Caco-2 (cell line): ENCODE measurements around the gene WNT5A. TPM values are rescaled to one million over a fixed set of nuclear protein-coding genes. Genes with fewer than 3 reads are reported as not detected.

Source experiments
- BruUV-seq: library from RNA; stranded (reverse); fragments of 400-500 nt; replicated peaks from 2 replicates; lab custom pipeline; 2021; lab: Mats Ljungman, UMichigan
- CTCF ChIA-PET: fragments of 300-600 bp; sonication (Branson Sonifier 250); formaldehyde crosslinking; loops from one replicate; lab custom pipeline; 2022; ENCODE audit warnings: antibody characterized with exemption; lab: Charles Lee
- POLR2A ChIA-PET: fragments of 300-600 bp; sonication (Branson Sonifier 250); formaldehyde crosslinking; loops from one replicate; lab custom pipeline; 2022; ENCODE audit warnings: antibody characterized with exemption; lab: Charles Lee
- DNase-seq, 2 experiments: peaks; one replicate each; pipeline versions ENCODE4 v3.0.0 to v3.0.0-alpha.2; 2020 to 2022
- H3K27me3 ChIP-seq: replicated peaks from 2 replicates; pipeline ENCODE4 v1.6.0; 2011; ENCODE audit warnings: low read length; ENCODE audit not compliant: control insufficient read depth, insufficient read depth
- H3K36me3 ChIP-seq: 2 replicates; pipeline ENCODE4 v1.5.1; 2011; ENCODE audit warnings: low read length; ENCODE audit not compliant: control insufficient read depth, insufficient read depth
- H3K4me1 ChIP-seq: fragments of 250-450 bp; sonication (Bioruptor Pico); 2 replicates; pipeline ENCODE4 v1.5.1; 2020; ENCODE audit warnings: mild to moderate bottlenecking
- H3K4me3 ChIP-seq: 2 replicates; pipeline ENCODE4 v1.5.1; 2011; ENCODE audit warnings: low read depth, mild to moderate bottlenecking, control low read depth, low read length
- H3K9me3 ChIP-seq: fragments of 250-450 bp; sonication (Bioruptor Pico); 2 replicates; pipeline ENCODE4 v1.5.1; 2020; ENCODE audit warnings: mild to moderate bottlenecking, moderate library complexity
- H3K27ac Mint-ChIP-seq: one replicate; pipeline ENCODE4 v1.8.0; 2022; ENCODE audit warnings: mixed read lengths; ENCODE audit not compliant: unreplicated experiment
- H3K27me3 Mint-ChIP-seq: one replicate; pipeline ENCODE4 v1.8.0; 2022; ENCODE audit warnings: mixed read lengths; ENCODE audit not compliant: insufficient read depth, unreplicated experiment
- H3K36me3 Mint-ChIP-seq: one replicate; pipeline ENCODE4 v1.8.0; 2022; ENCODE audit warnings: mild to moderate bottlenecking, mixed read lengths; ENCODE audit not compliant: insufficient read depth, unreplicated experiment
- H3K4me1 Mint-ChIP-seq: one replicate; pipeline ENCODE4 v1.8.0; 2022; ENCODE audit warnings: low read depth, mixed read lengths; ENCODE audit not compliant: unreplicated experiment
- H3K4me3 Mint-ChIP-seq: one replicate; pipeline ENCODE4 v1.8.0; 2022; ENCODE audit warnings: mild to moderate bottlenecking, moderate library complexity, mixed read lengths; ENCODE audit not compliant: unreplicated experiment
- H3K9me3 Mint-ChIP-seq: one replicate; pipeline ENCODE4 v1.8.0; 2022; ENCODE audit warnings: mixed read lengths; ENCODE audit not compliant: unreplicated experiment
- CTCF ChIP-seq, 2 experiments: fragments of 200-600 bp in 1 of 2; IDR thresholded peaks; 1 replicate in 1 of 2; 2 replicates in 1 of 2; pipeline versions ENCODE4 v1.5.1 to v1.8.0; 2011 to 2022; ENCODE audit warnings: antibody characterized with exemption in 1 of 2, control low read depth in 1 of 2, inconsistent platforms in 1 of 2, low read depth in 1 of 2, low read length in 1 of 2, mild to moderate bottlenecking in 1 of 2, moderate library complexity in 1 of 2; ENCODE audit not compliant: insufficient read depth in 1 of 2, severe bottlenecking in 1 of 2, unreplicated experiment in 1 of 2
- intact Hi-C: fragments of 100-400 bp; cut with micrococcal nuclease; formaldehyde crosslinking; loops from one replicate; pipeline ENCODE4 v1.10.0; 2022; ENCODE audit not compliant: unreplicated experiment
- total RNA-seq: library from RNA; stranded (reverse); gene quantifications from 2 replicates; pipeline ENCODE4 v1.2.3, GENCODE V29; 2022

Gene WNT5A
- total RNA-seq, 1 experiment from 2014 or later = 8.8 TPM

GRCh38 chr3:55489798-55490132, 2.7 kb upstream of the WNT5A start:
- ChIA-PET POLR2A (no interaction called here), CTCF (no interaction called here)
- H3K4me3 ChIP-seq = no peak overlapping the region
- no peaks in the 10 kb centered on the region for H3K9me3 Mint-ChIP-seq
- no peaks in the 10 kb centered on the region for H3K9me3 ChIP-seq
- intact Hi-C loops = loop anchor here (5.0 kb wide), 3 partner anchors 78 to 763 kb away; no protein-coding TSS in a partner anchor
- peaks cover 13% of the 10 kb centered on the region for H3K36me3 Mint-ChIP-seq
- no TSS peak for BruUV-seq
- no peak for DNase-seq
- H3K27me3 Mint-ChIP-seq = peaks cover 7% of the 10 kb centered on the region
- no peak for TF ChIP-seq CTCF (IDR thresholded peaks at IDR 0.05; ENCODE audit: insufficient read depth in 1 of 2, low read depth in 1 of 2, low read length in 1 of 2, severe bottlenecking in 1 of 2, unreplicated experiment in 1 of 2)
- no peaks in the 10 kb centered on the region for H3K27me3 ChIP-seq
- peak overlapping the region; percentile 90 for H3K4me3 Mint-ChIP-seq
- H3K4me1 Mint-ChIP-seq = peaks cover 15% of the 10 kb centered on the region
- H3K4me1 ChIP-seq = peaks cover 7% of the 10 kb centered on the region; the same call in 1 of the 2 replicates
- H3K27ac Mint-ChIP-seq = no peak overlapping the region
- H3K36me3 ChIP-seq = no peaks in the 10 kb centered on the region

GRCh38 chr3:55488398-55489055, 1.4 kb upstream of the WNT5A start:
- POLR2A ChIA-PET = no interaction called here
- Histone ChIP-seq H3K27me3 (no peaks in the 10 kb centered on the region), H3K9me3 (no peaks in the 10 kb centered on the region), H3K4me3 (peak overlapping the region; percentile 43), H3K4me1 (peaks cover 7% of the 10 kb centered on the region; the same call in 1 of the 2 replicates), H3K36me3 (no peaks in the 10 kb centered on the region)
- peak in 1 of 2 experiments; percentile 40 for DNase-seq
- BruUV-seq = no TSS peak
- no peak for TF ChIP-seq CTCF (IDR thresholded peaks at IDR 0.05; ENCODE audit: insufficient read depth in 1 of 2, low read depth in 1 of 2, low read length in 1 of 2, severe bottlenecking in 1 of 2, unreplicated experiment in 1 of 2)
- CTCF ChIA-PET = interaction anchor here (0.7 kb wide), 1 partner anchor 289 kb away, joined by 3 read pairs; no protein-coding TSS in a partner anchor
- Mint-ChIP-seq H3K9me3 (no peaks in the 10 kb centered on the region), H3K4me3 (peak overlapping the region; percentile 90), H3K27ac (no peak overlapping the region), H3K36me3 (peaks cover 13% of the 10 kb centered on the region), H3K4me1 (peaks cover 15% of the 10 kb centered on the region), H3K27me3 (peaks cover 7% of the 10 kb centered on the region)
- intact Hi-C loops = loop anchor here (5.0 kb wide), 3 partner anchors 79 to 764 kb away; no protein-coding TSS in a partner anchor

GRCh38 chr3:55487381-55488241, 505 bp upstream of the WNT5A start:
- no peaks in the 10 kb centered on the region for H3K36me3 ChIP-seq
- no peaks in the 10 kb centered on the region for H3K27me3 ChIP-seq
- ChIA-PET POLR2A (no interaction called here), CTCF (interaction anchor here (0.7 to 1.5 kb wide), 2 partner anchors 235 to 290 kb away, joined by 3 to 5 read pairs; no protein-coding TSS in a partner anchor)
- Mint-ChIP-seq H3K27ac (no peak overlapping the region), H3K27me3 (peaks cover 7% of the 10 kb centered on the region), H3K4me3 (peak overlapping the region; percentile 90), H3K9me3 (no peaks in the 10 kb centered on the region), H3K4me1 (peaks cover 6% of the 10 kb centered on the region), H3K36me3 (peaks cover 13% of the 10 kb centered on the region)
- DNase-seq = peak in 1 of 2 experiments; percentile 32
- H3K4me1 ChIP-seq = peaks cover 7% of the 10 kb centered on the region; the same call in 1 of the 2 replicates
- H3K4me3 ChIP-seq = peak overlapping the region; percentile 43
- intact Hi-C loops = loop anchor here (2.0 to 5.0 kb wide), 6 partner anchors 39 to 765 kb away; no protein-coding TSS in a partner anchor
- no peaks in the 10 kb centered on the region for H3K9me3 ChIP-seq
- BruUV-seq = no TSS peak
- TF ChIP-seq CTCF (IDR thresholded peaks at IDR 0.05; ENCODE audit: insufficient read depth in 1 of 2, low read depth in 1 of 2, low read length in 1 of 2, severe bottlenecking in 1 of 2, unreplicated experiment in 1 of 2) = no peak
